A549 treated with CORT108297 at 1 μM for 4 hours (cell line): ENCODE measurements around the gene CBFB. TPM values are rescaled to one million over a fixed set of nuclear protein-coding genes. Genes with fewer than 3 reads are reported as not detected.

Experiments used
- total RNA-seq: library from RNA; stranded (reverse); fragments of 200-300 nt; extraction: Qiagen RNA extraction; gene quantifications from 5 replicates; pipeline ENCODE4 v1.2.3, GENCODE V29; 2022

The CBFB gene
- 36.2 to 49.8 TPM (median 46.0 TPM) in 5 replicates for total RNA-seq

DNA sequence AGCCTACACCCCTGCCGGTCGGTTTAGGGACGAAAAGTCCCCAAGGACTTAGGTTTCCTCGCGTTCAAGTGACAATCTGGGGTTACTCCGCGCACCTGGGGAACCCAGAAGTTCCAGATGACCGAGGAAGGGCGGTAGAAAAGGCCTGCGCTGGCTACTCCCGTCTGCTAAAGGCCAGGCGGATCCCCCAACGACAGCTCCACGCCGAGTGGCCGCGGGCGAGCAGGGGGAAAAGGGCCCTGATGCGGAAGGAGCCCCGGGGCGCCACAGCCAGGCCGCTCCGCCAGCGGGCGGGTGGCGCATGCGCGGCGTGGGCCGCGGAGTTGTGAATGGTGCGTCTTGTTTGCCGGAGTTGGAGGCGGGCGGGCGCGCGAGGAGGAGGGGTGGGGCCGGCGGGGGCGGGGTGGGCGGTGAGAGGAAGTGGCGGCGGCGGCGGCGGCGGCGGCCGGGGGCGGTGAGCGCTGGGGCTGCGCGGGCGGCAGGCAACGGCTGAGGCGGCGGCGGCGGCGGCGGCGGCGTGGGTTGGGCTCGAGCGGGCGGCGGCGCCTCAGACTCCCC lies at the start of gene CBFB:
Gene CBFB (plus strand): TSS at position 454 of the 558 bp plus-strand sequence. CDS start 259 bp downstream, outside the sequence.

DNA sequence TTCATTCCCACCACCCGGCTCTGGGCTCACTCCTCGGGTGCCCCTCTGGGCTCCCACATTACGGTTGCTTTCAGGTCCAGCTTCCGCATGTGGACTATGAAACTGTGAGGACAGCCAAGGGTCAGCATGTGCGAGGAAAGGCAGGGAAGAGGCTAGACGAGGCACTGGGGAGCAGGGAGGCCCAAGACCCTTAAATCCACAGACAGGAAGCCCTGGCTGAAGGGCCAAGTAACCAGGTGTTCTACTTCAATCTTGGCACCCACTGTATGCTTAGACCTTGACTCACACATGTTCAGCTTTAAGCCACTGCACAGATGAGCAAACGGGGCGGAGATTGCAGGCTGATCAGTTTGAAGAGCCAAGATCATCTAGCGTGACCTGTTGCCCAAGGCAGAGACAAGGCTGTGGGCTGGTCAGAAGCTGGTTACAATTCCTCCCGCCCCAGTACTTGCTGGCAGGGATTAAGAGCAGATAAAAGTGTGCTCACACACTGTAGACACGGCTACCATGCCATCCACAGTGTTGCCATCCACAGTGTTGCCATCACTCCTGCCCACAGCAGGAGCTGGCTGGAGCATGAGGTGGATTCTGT lies 40.7 kb upstream of the CBFB start, which contains the start of gene CES4A:
Gene CES4A (plus strand): TSS at position 393 of the 592 bp plus-strand sequence. CDS start 184 bp downstream, at position 577.

DNA sequence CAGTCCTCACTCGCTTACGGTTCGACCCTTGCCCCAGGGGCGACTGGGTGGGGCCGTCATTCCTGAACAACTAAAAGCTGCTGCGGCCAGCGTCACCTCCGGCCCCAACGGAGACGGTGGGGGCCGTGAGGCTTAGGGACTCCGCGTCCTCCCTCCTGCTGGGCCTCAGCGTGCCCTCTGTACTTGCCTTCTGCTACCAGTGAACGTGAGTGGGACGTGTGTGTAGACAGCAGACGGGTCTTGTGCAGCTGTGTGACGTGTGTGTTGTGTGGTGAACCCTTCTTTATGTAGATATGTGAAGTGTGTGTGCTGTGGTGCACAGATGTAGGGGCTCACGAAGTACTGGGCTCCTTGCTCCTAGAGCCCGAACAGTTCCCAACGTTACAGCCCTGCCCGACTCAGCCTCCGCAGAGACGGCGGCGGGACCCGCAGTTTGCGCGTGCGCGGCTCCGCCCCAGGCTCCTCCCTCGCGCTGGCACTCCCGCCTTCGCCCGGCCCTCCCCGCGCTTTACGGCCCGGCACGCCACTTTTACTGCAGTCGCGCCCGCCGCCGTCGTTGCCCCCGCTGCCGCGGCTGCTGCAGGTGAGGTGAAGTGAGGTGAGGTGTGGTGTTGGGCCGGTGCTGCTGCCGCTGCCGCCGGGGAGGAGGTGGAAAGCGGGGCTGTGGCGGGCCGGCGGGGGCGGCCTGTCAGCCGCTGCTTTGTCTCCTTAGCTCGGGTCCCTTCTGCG lies 80.6 kb downstream of the CBFB start, which contains the start of gene PHAF1:
Gene PHAF1 (plus strand): TSS at position 535 of the 729 bp plus-strand sequence. CDS start 235 bp downstream, outside the sequence.

Other genes with a start within 250 kb of the CBFB start
- gene TERB1, start 227.6 kb upstream of the CBFB start, total RNA-seq, result 0.06 to 0.07 TPM in 2 of 5 replicates, not detected in the others
- 61.5 to 68.8 TPM (median 65.1 TPM) in 5 replicates for gene NAE1, start 198.2 kb upstream of the CBFB start, total RNA-seq
- gene CA7, start 184.7 kb upstream of the CBFB start, total RNA-seq, result 0.05 to 0.09 TPM (median 0.06 TPM) in 3 of 5 replicates, not detected in the others
- gene PDP2, start 148.6 kb upstream of the CBFB start, total RNA-seq, result 4.3 to 6.1 TPM (median 5.8 TPM) in 5 replicates
- gene CDH16, start 110.3 kb upstream of the CBFB start, total RNA-seq, result 0.36 to 0.50 TPM (median 0.39 TPM) in 5 replicates
- gene RRAD, start 103.6 kb upstream of the CBFB start, total RNA-seq, result 7.7 to 19.4 TPM (median 12.3 TPM) in 5 replicates
- 123 to 180 TPM (median 173 TPM) in 5 replicates for gene CIAO2B, start 94.7 kb upstream of the CBFB start, total RNA-seq
- gene CES2, start 93.6 kb upstream of the CBFB start, total RNA-seq, result 27.6 to 32.7 TPM (median 28.9 TPM) in 5 replicates
- 1.8 to 2.3 TPM (median 2.1 TPM) in 5 replicates for gene CES3, start 67.9 kb upstream of the CBFB start, total RNA-seq
- gene CES4A, start 40.6 kb upstream of the CBFB start, total RNA-seq, result 1.6 to 2.1 TPM (median 1.9 TPM) in 5 replicates
- gene PHAF1, start 80.8 kb downstream of the CBFB start, total RNA-seq, result 23.5 to 25.5 TPM (median 24.7 TPM) in 5 replicates
- gene B3GNT9, start 121.8 kb downstream of the CBFB start, total RNA-seq, result 5.4 to 9.1 TPM (median 8.6 TPM) in 5 replicates
- gene TRADD, start 130.8 kb downstream of the CBFB start, total RNA-seq, result 14.2 to 21.6 TPM (median 21.1 TPM) in 5 replicates
- gene FBXL8, start 130.8 kb downstream of the CBFB start, total RNA-seq, result 5.7 to 11.0 TPM (median 9.2 TPM) in 5 replicates
- 8.4 to 20.3 TPM (median 16.7 TPM) in 5 replicates for gene HSF4, start 135.6 kb downstream of the CBFB start, total RNA-seq
- gene NOL3, start 141.4 kb downstream of the CBFB start, total RNA-seq, result 45.8 to 62.3 TPM (median 61.0 TPM) in 5 replicates
- 4.3 to 7.2 TPM (median 6.4 TPM) in 5 replicates for gene MATCAP1, start 154.8 kb downstream of the CBFB start, total RNA-seq
- 0.07 to 0.24 TPM (median 0.07 TPM) in 3 of 5 replicates, not detected in the others for gene EXOC3L1, start 161.0 kb downstream of the CBFB start, total RNA-seq
- gene E2F4, start 163.0 kb downstream of the CBFB start, total RNA-seq, result 79.5 to 101 TPM (median 99.3 TPM) in 5 replicates
- gene ELMO3, start 170.0 kb downstream of the CBFB start, total RNA-seq, result 0.93 to 1.7 TPM (median 1.3 TPM) in 5 replicates
- gene TMEM208, start 198.0 kb downstream of the CBFB start, total RNA-seq, result 79.6 to 102 TPM (median 96.1 TPM) in 5 replicates
- 38.5 to 60.0 TPM (median 51.3 TPM) in 5 replicates for gene FHOD1, start 218.3 kb downstream of the CBFB start, total RNA-seq
- 1.3 to 1.8 TPM (median 1.7 TPM) in 5 replicates for gene SLC9A5, start 219.8 kb downstream of the CBFB start, total RNA-seq